ENCODE results near the gene MYBPC2.

MYBPC2 gene

GRCh38 chr19:50406156-50406820, 26.4 kb upstream of the MYBPC2 start:
- TF ChIP-seq TAF1 (IDR thresholded peaks at IDR 0.05; ENCODE audit: borderline replicate concordance, insufficient read depth, low read length) (no peak), SIN3A (IDR thresholded peaks at IDR 0.05; ENCODE audit: borderline replicate concordance, insufficient read depth, low read length) (no peak), POLR2AphosphoS5 (IDR thresholded peaks at IDR 0.05; ENCODE audit: low read depth, low read length) (no peak), FOXP2 (optimal IDR thresholded peaks at IDR 0.05; ENCODE audit: borderline replicate concordance, extremely low read depth, extremely low read length, insufficient read depth) (no peak)
- TF ChIP-seq, protein P1, sequence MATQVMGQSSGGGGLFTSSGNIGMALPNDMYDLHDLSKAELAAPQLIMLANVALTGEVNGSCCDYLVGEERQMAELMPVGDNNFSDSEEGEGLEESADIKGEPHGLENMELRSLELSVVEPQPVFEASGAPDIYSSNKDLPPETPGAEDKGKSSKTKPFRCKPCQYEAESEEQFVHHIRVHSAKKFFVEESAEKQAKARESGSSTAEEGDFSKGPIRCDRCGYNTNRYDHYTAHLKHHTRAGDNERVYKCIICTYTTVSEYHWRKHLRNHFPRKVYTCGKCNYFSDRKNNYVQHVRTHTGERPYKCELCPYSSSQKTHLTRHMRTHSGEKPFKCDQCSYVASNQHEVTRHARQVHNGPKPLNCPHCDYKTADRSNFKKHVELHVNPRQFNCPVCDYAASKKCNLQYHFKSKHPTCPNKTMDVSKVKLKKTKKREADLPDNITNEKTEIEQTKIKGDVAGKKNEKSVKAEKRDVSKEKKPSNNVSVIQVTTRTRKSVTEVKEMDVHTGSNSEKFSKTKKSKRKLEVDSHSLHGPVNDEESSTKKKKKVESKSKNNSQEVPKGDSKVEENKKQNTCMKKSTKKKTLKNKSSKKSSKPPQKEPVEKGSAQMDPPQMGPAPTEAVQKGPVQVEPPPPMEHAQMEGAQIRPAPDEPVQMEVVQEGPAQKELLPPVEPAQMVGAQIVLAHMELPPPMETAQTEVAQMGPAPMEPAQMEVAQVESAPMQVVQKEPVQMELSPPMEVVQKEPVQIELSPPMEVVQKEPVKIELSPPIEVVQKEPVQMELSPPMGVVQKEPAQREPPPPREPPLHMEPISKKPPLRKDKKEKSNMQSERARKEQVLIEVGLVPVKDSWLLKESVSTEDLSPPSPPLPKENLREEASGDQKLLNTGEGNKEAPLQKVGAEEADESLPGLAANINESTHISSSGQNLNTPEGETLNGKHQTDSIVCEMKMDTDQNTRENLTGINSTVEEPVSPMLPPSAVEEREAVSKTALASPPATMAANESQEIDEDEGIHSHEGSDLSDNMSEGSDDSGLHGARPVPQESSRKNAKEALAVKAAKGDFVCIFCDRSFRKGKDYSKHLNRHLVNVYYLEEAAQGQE (IDR thresholded peaks at IDR 0.05; ENCODE audit: insufficient read depth in 1 of 2, low read depth in 2 of 2, low read length in 2 of 2), result no peak

GRCh38 chr19:50406829-50407228, 25.9 kb upstream of the MYBPC2 start:
- TF ChIP-seq TAF1 (IDR thresholded peaks at IDR 0.05; ENCODE audit: borderline replicate concordance, insufficient read depth, low read length) (no peak), POLR2AphosphoS5 (IDR thresholded peaks at IDR 0.05; ENCODE audit: low read depth, low read length) (no peak)
- TF ChIP-seq, protein P1 (IDR thresholded peaks at IDR 0.05; ENCODE audit: insufficient read depth in 1 of 2, low read depth in 2 of 2, low read length in 2 of 2), result no peak

- TF ChIP-seq POLR2AphosphoS5 (IDR thresholded peaks at IDR 0.05; ENCODE audit: low read depth, low read length) (no peak), TAF1 (IDR thresholded peaks at IDR 0.05; ENCODE audit: borderline replicate concordance, insufficient read depth, low read length) (no peak), FOXP2 (optimal IDR thresholded peaks at IDR 0.05; ENCODE audit: borderline replicate concordance, extremely low read depth, extremely low read length, insufficient read depth) (no peak), SIN3A (IDR thresholded peaks at IDR 0.05; ENCODE audit: borderline replicate concordance, insufficient read depth, low read length) (no peak)
- TF ChIP-seq, protein P1 (IDR thresholded peaks at IDR 0.05; ENCODE audit: insufficient read depth in 1 of 2, low read depth in 2 of 2, low read length in 2 of 2), result no peak
Measured at GRCh38 chr19:50409347-50409746, 23.3 kb upstream of the MYBPC2 start.

DNA sequence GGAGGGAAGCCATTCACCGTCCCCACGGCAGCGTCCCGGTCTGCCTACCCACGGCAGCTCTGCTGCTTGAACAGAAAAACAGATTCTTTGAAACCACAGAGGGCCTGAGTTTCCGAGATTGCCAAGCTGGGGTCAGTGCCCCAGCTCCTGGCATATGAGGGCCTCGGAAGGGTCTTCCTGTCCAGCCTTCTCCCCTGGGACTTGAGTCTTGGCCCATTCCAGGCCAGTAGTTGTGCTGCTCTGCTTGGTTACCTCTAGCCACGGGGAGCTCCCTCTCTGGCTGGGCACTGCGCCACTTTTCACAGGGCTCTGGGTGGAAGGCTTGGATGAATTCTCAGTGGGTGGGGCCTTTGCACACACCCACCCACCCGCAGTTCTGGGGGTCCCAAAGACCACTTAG, 22.6 kb upstream of the MYBPC2 start:
- TF ChIP-seq, protein P1 (IDR thresholded peaks at IDR 0.05; ENCODE audit: insufficient read depth in 1 of 2, low read depth in 2 of 2, low read length in 2 of 2), result no peak
- TF ChIP-seq POLR2AphosphoS5 (IDR thresholded peaks at IDR 0.05; ENCODE audit: low read depth, low read length), result no peak
- TF ChIP-seq TAF1 (IDR thresholded peaks at IDR 0.05; ENCODE audit: borderline replicate concordance, insufficient read depth, low read length), result no peak
- TF ChIP-seq SIN3A (IDR thresholded peaks at IDR 0.05; ENCODE audit: borderline replicate concordance, insufficient read depth, low read length), result no peak
- no peak for TF ChIP-seq FOXP2 (optimal IDR thresholded peaks at IDR 0.05; ENCODE audit: borderline replicate concordance, extremely low read depth, extremely low read length, insufficient read depth)

DNA sequence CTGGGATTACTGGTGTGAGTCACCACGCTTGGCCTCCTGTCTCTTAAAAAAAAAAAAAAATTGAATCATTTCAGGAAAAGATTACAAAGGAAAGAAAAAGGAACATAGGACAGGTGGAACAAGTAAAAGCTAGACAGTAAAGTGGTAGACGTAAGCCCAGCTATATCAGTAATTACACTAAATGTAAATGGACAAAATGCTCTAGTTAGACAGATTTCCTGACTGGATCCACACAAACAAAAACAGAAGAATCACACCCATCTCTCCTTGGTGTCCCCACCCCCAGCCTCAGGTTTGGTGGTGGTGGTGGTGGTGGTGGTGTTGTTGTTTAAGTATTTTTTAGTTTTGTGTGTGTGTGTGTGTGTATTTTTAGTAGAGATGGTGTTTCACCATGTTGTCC, 20.3 kb upstream of the MYBPC2 start:
- TF ChIP-seq POLR2AphosphoS5 (IDR thresholded peaks at IDR 0.05; ENCODE audit: low read depth, low read length) (no peak), SIN3A (IDR thresholded peaks at IDR 0.05; ENCODE audit: borderline replicate concordance, insufficient read depth, low read length) (no peak), TAF1 (IDR thresholded peaks at IDR 0.05; ENCODE audit: borderline replicate concordance, insufficient read depth, low read length) (no peak), FOXP2 (optimal IDR thresholded peaks at IDR 0.05; ENCODE audit: borderline replicate concordance, extremely low read depth, extremely low read length, insufficient read depth) (no peak)
- TF ChIP-seq, protein P1 (IDR thresholded peaks at IDR 0.05; ENCODE audit: insufficient read depth in 1 of 2, low read depth in 2 of 2, low read length in 2 of 2), result no peak
